ENCODE measurements around the gene POLH. TPM values are rescaled to one million over a fixed set of nuclear protein-coding genes. Genes with fewer than 3 reads are reported as not detected.
"Not testable (repeated sequence)": the region's sequence is repeated elsewhere in the genome, so short reads cannot be mapped to it uniquely, and the experiment has no call there.

The POLH gene
- total RNA-seq, 2 experiments from 2014 or later = 63.3 to 68.6 TPM

GRCh38 chr6:43625393-43625992 is 49.5 kb downstream of the POLH start:
- intact Hi-C loops (cut with micrococcal nuclease) = loop anchor here (5.0 kb wide), 3 partner anchors 258 to 568 kb away; partner anchors contain the start of genes KLC4, MRPL2, SRF and ZNF318
- no peak for DNase-seq
- H3K27ac Mint-ChIP-seq = no peak overlapping the region
- peaks cover 33% of the 10 kb centered on the region for H3K36me3 Mint-ChIP-seq (ENCODE audit: low read depth)
- no peaks in the 10 kb centered on the region for H3K9me3 Mint-ChIP-seq
- no peaks in the 10 kb centered on the region for H3K27me3 Mint-ChIP-seq (ENCODE audit: low read depth)
- CTCF ChIA-PET = interaction anchor here (1.0 to 1.3 kb wide), 2 partner anchors 15 to 17 kb away, joined by 3 to 4 read pairs; no protein-coding TSS in a partner anchor
- H3K4me3 Mint-ChIP-seq = no peak overlapping the region
- peaks cover 30% of the 10 kb centered on the region for H3K4me1 Mint-ChIP-seq (ENCODE audit: low read depth)

- Mint-ChIP-seq H3K9me3 (no peaks in the 10 kb centered on the region), H3K27ac (peak overlapping the region; percentile 74), H3K4me3 (peak overlapping the region; percentile 51), H3K36me3 (ENCODE audit: low read depth) (peaks cover 24% of the 10 kb centered on the region), H3K27me3 (ENCODE audit: low read depth) (no peaks in the 10 kb centered on the region), H3K4me1 (ENCODE audit: low read depth) (peaks cover 32% of the 10 kb centered on the region)
- CTCF ChIA-PET = interaction anchor here (0.9 kb wide), 1 partner anchor 22 kb away, joined by 4 read pairs; no protein-coding TSS in a partner anchor
- intact Hi-C loops (cut with micrococcal nuclease) = loop anchor here (5.0 kb wide), 3 partner anchors 260 to 570 kb away; partner anchors contain the start of genes KLC4, MRPL2, SRF and ZNF318
- DNase-seq = peak; percentile 35
Measured at GRCh38 chr6:43627008-43627825, 51.2 kb downstream of the POLH start.

- intact Hi-C loops (cut with micrococcal nuclease) = loop anchor here (1.0 to 5.0 kb wide), 11 partner anchors 17 to 618 kb away; partner anchors contain the start of genes ABCC10, KLC4, MRPL14 and MRPL2
- peak overlapping the region; percentile 98 for H3K4me3 Mint-ChIP-seq
- peaks cover 32% of the 10 kb centered on the region for H3K4me1 Mint-ChIP-seq (ENCODE audit: low read depth)
- peak; percentile 66 for DNase-seq
- CTCF ChIA-PET = interaction anchor here (1.3 kb wide), 1 partner anchor 20 kb away, joined by 8 read pairs; no protein-coding TSS in a partner anchor
- no peaks in the 10 kb centered on the region for H3K9me3 Mint-ChIP-seq
- peak overlapping the region; percentile 99 for H3K27ac Mint-ChIP-seq
- peaks cover 15% of the 10 kb centered on the region for H3K36me3 Mint-ChIP-seq (ENCODE audit: low read depth)
- no peaks in the 10 kb centered on the region for H3K27me3 Mint-ChIP-seq (ENCODE audit: low read depth)
Measured at GRCh38 chr6:43628393-43629103, 52.6 kb downstream of the POLH start.

DNA sequence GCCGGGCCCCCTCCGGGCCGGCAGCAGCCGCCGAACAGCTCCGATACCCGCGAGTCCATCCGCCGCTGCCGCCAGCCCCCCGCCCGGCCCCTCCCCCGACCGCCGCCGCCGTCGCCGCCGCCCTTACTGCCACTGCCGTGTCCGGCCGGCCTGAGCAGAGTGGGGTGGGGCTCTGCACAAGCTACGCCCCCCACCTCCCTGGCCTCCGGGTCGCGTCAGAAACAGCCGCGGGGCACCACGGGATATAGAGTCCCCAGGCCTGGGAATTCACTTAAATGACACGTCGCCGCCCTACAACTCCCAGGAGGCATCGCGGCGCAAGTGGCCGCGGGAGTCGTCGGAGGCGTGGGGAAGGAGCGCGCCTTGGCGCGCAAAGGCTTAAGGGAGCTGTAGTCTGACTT is 53.1 kb downstream of the POLH start, which contains the start of gene GTPBP2:
Gene GTPBP2 (minus strand): TSS at position 161 of the 401 bp plus-strand sequence. CDS start 102 bp downstream, at position 59.
- DNase-seq = peak; percentile 99
- peaks cover 15% of the 10 kb centered on the region for H3K36me3 Mint-ChIP-seq (ENCODE audit: low read depth)
- peak within 1 kb of the TSS; percentile 98 for H3K4me3 Mint-ChIP-seq
- intact Hi-C loops (cut with micrococcal nuclease) = loop anchor here (1.0 to 5.0 kb wide), 11 partner anchors 16 to 617 kb away; partner anchors contain the start of genes ABCC10, KLC4, MRPL14 and MRPL2
- CTCF ChIA-PET = interaction anchor here (0.8 to 1.6 kb wide), 3 partner anchors 20 to 449 kb away, joined by 3 to 8 read pairs (median 4); no protein-coding TSS in a partner anchor
- H3K9me3 Mint-ChIP-seq = no peaks in the 10 kb centered on the region
- H3K27me3 Mint-ChIP-seq (ENCODE audit: low read depth) = no peaks in the 10 kb centered on the region
- peaks cover 32% of the 10 kb centered on the region for H3K4me1 Mint-ChIP-seq (ENCODE audit: low read depth)
- H3K27ac Mint-ChIP-seq = peak within 1 kb of the TSS; percentile 99

DNA sequence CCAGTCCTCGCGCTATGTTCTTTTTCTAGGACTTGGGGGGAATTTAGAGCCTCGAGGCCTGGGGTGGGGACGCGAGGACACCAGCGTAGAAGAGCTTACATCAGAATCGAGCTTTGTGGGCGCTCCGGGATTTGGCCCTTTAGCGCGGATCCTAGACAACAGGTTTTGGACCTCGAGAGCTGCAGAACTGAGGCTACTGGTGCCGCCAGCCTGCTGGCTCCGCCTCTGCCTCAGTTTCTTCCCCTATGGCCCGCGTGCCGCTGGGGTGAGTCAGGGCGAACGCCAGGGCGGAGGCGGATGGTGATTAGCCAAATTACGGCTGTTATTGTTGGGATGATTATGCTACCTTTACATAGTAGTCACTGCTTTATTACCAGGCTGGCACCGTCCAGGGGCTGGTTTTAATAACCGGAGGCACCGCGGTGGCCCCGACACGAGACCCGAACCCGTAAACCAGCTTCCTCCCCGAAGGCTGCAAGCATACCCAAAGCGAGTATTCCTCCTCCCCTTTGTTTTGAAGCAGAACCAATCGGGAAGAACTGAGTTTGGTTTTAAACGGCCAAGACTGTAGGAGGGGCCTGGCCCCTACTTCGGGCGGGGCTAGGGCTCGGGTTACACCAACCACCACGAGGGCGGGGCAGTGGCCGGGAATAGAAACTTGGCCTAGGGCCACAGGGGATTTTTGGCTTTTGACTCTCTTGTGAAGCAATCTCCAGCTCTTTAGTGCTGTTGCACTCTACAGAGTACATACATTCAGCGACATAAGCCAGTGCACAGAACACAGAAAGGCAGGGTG is 53.7 kb downstream of the POLH start:
- Mint-ChIP-seq H3K27ac (peak overlapping the region; percentile 99), H3K9me3 (no peaks in the 10 kb centered on the region), H3K27me3 (ENCODE audit: low read depth) (no peaks in the 10 kb centered on the region), H3K4me1 (ENCODE audit: low read depth) (peaks cover 33% of the 10 kb centered on the region), H3K4me3 (peak overlapping the region; percentile 98), H3K36me3 (ENCODE audit: low read depth) (peaks cover 15% of the 10 kb centered on the region)
- CTCF ChIA-PET = interaction anchor here (0.8 to 1.6 kb wide), 3 partner anchors 21 to 449 kb away, joined by 3 to 8 read pairs (median 4); no protein-coding TSS in a partner anchor
- intact Hi-C loops (cut with micrococcal nuclease) = loop anchor here (1.0 to 5.0 kb wide), 12 partner anchors 16 to 617 kb away; partner anchors contain the start of genes ABCC10, KLC4, MRPL14 and MRPL2
- peak; percentile 98 for DNase-seq

DNA sequence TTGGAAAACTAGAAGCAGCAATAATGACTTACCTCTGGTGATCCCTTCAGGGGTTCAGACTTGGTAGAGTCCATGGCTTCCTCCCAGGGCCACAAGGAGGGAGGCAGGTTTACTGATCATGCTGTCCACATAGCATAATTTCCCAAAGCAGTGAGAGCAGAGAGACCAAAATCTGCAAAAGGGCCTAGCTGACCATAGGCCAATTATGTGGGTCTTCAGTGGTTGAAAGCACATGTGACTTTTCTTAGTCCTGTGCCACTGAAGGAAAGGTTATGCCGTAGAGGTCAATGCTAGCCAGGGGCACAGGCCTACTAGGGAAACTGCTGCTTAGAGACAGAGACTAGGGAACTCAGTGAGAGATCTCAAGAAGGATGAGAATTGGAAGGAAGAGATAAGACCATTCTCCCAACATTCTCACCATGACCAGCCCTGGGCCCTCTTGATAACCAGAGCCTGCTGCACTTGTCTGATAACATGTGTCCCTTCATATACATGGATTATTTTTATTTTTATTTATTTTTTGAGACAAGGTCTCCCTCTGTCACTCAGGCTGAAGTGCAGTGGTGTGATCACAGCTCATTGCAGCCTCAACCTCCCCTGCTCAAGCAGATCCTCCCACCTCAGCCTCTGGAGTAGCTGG is 55.1 kb downstream of the POLH start:
- peaks cover 40% of the 10 kb centered on the region for H3K4me1 Mint-ChIP-seq (ENCODE audit: low read depth)
- H3K4me3 Mint-ChIP-seq = peak overlapping the region; percentile 53
- intact Hi-C loops (cut with micrococcal nuclease) = loop anchor here (1.0 kb wide), 1 partner anchor 94 kb away; no protein-coding TSS in a partner anchor
- DNase-seq = no peak
- no peaks in the 10 kb centered on the region for H3K9me3 Mint-ChIP-seq
- H3K27ac Mint-ChIP-seq = peak overlapping the region; percentile 99
- no peaks in the 10 kb centered on the region for H3K27me3 Mint-ChIP-seq (ENCODE audit: low read depth)
- CTCF ChIA-PET = no interaction called here
- peaks cover 6% of the 10 kb centered on the region for H3K36me3 Mint-ChIP-seq (ENCODE audit: low read depth)

DNA sequence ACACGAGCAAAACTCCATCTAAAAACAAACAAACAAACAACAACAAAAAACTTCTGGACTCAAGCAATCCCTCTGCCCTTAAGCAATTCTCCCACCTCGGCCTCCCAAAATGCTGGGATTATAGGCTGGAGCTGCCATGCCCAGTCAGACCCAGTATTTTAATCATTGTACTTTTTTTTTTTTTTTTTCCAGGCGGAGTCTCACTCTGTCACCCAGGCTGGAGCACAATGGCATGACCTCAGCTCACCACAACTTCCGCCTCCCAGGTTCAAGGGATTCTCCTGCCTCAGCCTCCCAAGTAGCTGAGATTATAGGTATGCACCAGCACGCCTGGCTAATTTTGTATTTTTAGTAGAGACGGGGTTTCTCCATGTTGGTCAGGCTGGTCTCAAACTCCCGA is 57.0 kb downstream of the POLH start:
- H3K27me3 Mint-ChIP-seq (ENCODE audit: low read depth); H3K27ac Mint-ChIP-seq; DNase-seq; H3K4me3 Mint-ChIP-seq; CTCF ChIA-PET; H3K9me3 Mint-ChIP-seq; intact Hi-C loops (cut with micrococcal nuclease): not testable (repeated sequence)
- peaks cover 38% of the 10 kb centered on the region for H3K4me1 Mint-ChIP-seq (ENCODE audit: low read depth)
- H3K36me3 Mint-ChIP-seq (ENCODE audit: low read depth) = peaks cover 12% of the 10 kb centered on the region

- no peaks in the 10 kb centered on the region for H3K27me3 Mint-ChIP-seq (ENCODE audit: low read depth)
- H3K27ac Mint-ChIP-seq = peak overlapping the region; percentile 95
- no peak for DNase-seq
- intact Hi-C loops (cut with micrococcal nuclease) = loop anchor here (1.0 to 5.0 kb wide), 4 partner anchors 10 to 367 kb away; partner anchors contain the start of genes MRPS18A and RSPH9
- H3K4me1 Mint-ChIP-seq (ENCODE audit: low read depth) = peaks cover 46% of the 10 kb centered on the region
- CTCF ChIA-PET = interaction anchor here (1.7 kb wide), 1 partner anchor 33 kb away, joined by 6 read pairs; no protein-coding TSS in a partner anchor
- H3K4me3 Mint-ChIP-seq = peak overlapping the region; percentile 91
- H3K36me3 Mint-ChIP-seq (ENCODE audit: low read depth) = peaks cover 18% of the 10 kb centered on the region
- no peaks in the 10 kb centered on the region for H3K9me3 Mint-ChIP-seq
Measured at GRCh38 chr6:43634702-43635303, 58.8 kb downstream of the POLH start.

DNA sequence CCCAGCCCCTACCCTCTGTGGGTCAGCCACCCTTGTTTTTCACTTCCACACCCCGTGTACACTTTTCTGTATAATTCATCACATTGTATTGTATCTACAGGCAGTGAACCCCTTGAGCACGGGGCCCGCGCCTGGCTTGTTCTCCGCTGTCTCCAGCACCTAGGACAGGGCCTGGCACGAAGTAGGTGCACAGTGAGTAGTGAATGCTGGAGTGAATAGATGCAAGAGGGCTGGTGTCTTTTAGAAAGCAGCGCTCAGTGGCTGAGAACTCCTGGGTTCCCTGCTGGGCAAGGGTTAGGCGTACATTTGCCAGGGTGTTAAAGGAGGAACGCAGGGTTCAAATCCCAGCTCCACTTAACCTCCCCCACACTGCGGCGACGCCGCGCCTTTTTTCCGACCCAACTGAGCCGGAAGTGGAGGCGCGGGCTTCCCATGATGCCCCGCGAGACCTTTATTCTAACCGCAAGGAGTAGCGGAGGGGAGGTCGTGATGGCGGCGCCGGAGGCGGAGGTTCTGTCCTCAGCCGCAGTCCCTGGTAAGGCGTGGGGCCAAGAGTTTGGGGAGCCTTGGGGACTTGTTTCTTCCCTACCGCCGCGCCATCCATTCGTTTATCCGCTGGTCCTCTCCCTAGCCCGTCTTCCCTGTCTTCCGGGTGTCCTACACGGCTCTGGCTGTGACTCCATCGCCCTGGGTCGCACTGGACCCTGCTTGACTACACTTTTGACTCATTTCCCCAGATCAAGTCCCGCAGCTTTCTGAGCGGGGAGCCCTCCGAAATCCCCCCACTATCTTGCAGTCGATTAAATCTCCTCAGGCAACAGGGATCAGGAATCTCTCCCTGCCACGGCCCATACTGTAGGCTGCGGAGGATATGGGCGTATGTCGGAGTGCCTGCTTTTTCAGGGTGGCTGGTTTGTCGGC is 59.7 kb downstream of the POLH start, which contains the start of gene MAD2L1BP:
Gene MAD2L1BP (plus strand): TSS at position 454 of the 921 bp plus-strand sequence. CDS start 36 bp downstream, at position 490.
- Mint-ChIP-seq H3K27me3 (ENCODE audit: low read depth) (no peaks in the 10 kb centered on the region), H3K4me3 (peak within 1 kb of the TSS; percentile 91), H3K27ac (peak within 1 kb of the TSS; percentile 95), H3K4me1 (ENCODE audit: low read depth) (peaks cover 46% of the 10 kb centered on the region), H3K9me3 (no peaks in the 10 kb centered on the region), H3K36me3 (ENCODE audit: low read depth) (peaks cover 22% of the 10 kb centered on the region)
- intact Hi-C loops (cut with micrococcal nuclease) = loop anchor here (1.0 to 5.0 kb wide), 4 partner anchors 10 to 367 kb away; partner anchors contain the start of genes MRPS18A and RSPH9
- CTCF ChIA-PET = interaction anchor here (0.6 to 1.7 kb wide), 4 partner anchors 10 to 443 kb away, joined by 3 to 6 read pairs (median 4); no protein-coding TSS in a partner anchor
- peak; percentile 93 for DNase-seq
